ENCODE results near the gene TEX54.
"Not testable (repeated sequence)": the region's sequence is repeated elsewhere in the genome, so short reads cannot be mapped to it uniquely, and the experiment has no call there.

The TEX54 gene

GRCh38 chr11:62835336-62835735 is 2.7 kb upstream of the TEX54 start:
- DNase-seq (ENCODE audit: low spot score) = peak; percentile 2

- peak; percentile 98 for DNase-seq (ENCODE audit: low spot score)
These were observed 913 bp downstream of the TEX54 start, which contains the start of gene STX5 for GRCh38 chr11:62831520-62832335. Gene STX5 (minus strand): TSS chr11:62832051. CDS start chr11:62831243, 808 bp downstream.

- no peak for DNase-seq (ENCODE audit: low spot score)
These were observed 1.6 kb downstream of the TEX54 start for GRCh38 chr11:62830904-62831519.

GRCh38 chr11:62828130-62828529 is 4.5 kb downstream of the TEX54 start:
- not testable (repeated sequence) for DNase-seq (ENCODE audit: low spot score)

GRCh38 chr11:62823677-62824076 is 9.0 kb downstream of the TEX54 start:
- no peak for DNase-seq (ENCODE audit: low spot score)

GRCh38 chr11:62817129-62817528 is 15.5 kb downstream of the TEX54 start:
- DNase-seq (ENCODE audit: low spot score) = no peak

- no peak for DNase-seq (ENCODE audit: low spot score)
These were observed 16.1 kb downstream of the TEX54 start for GRCh38 chr11:62816557-62816956.

- DNase-seq (ENCODE audit: low spot score) = no peak
These were observed 21.0 kb downstream of the TEX54 start for GRCh38 chr11:62811659-62812058.

- DNase-seq (ENCODE audit: low spot score) = no peak
These were observed 21.9 kb downstream of the TEX54 start for GRCh38 chr11:62810748-62811147.

- no peak for DNase-seq (ENCODE audit: low spot score)
These were observed 26.0 kb downstream of the TEX54 start for GRCh38 chr11:62806611-62807121.

GRCh38 chr11:62805961-62806441 is 26.6 kb downstream of the TEX54 start:
- DNase-seq (ENCODE audit: low spot score) = no peak

- DNase-seq (ENCODE audit: low spot score) = peak; percentile 94
These were observed 27.4 kb downstream of the TEX54 start, which contains the start of gene NXF1 for GRCh38 chr11:62805076-62805892. Gene NXF1 (minus strand): TSS chr11:62805440. CDS start chr11:62805356, 84 bp downstream.

GRCh38 chr11:62804310-62805075 is 28.1 kb downstream of the TEX54 start:
- no peak for DNase-seq (ENCODE audit: low spot score)

- DNase-seq (ENCODE audit: low spot score) = no peak
These were observed 31.6 kb downstream of the TEX54 start for GRCh38 chr11:62801071-62801470.

GRCh38 chr11:62799486-62799885 is 33.2 kb downstream of the TEX54 start:
- DNase-seq (ENCODE audit: low spot score) = no peak

- no peak for DNase-seq (ENCODE audit: low spot score)
These were observed 36.4 kb downstream of the TEX54 start for GRCh38 chr11:62796281-62796680.

GRCh38 chr11:62794201-62794775 is 38.4 kb downstream of the TEX54 start:
- no peak for DNase-seq (ENCODE audit: low spot score)

- peak; percentile 53 for DNase-seq (ENCODE audit: low spot score)
These were observed 40.5 kb downstream of the TEX54 start for GRCh38 chr11:62792202-62792575.

- peak; percentile 81 for DNase-seq (ENCODE audit: low spot score)
These were observed 41.0 kb downstream of the TEX54 start, which contains the start of gene TMEM223 for GRCh38 chr11:62791501-62792201. Gene TMEM223 (minus strand): TSS chr11:62792006. CDS start chr11:62791994, 12 bp downstream.

- DNase-seq (ENCODE audit: low spot score) = no peak
These were observed 43.1 kb downstream of the TEX54 start for GRCh38 chr11:62789576-62789975.

Data from SK-N-DZ (cell line).